HEK293 (cell line): Measurements from ENCODE around the gene SUGP1.

Source experiments
- YY2 ChIP-seq: fragments of 450-650 bp; formaldehyde crosslinking; IDR thresholded peaks from 2 replicates; pipeline ENCODE4 v1.5.1; 2016; ENCODE audit warnings: missing biosample characterization, missing genetic modification characterization
- ZBTB8A ChIP-seq: fragments of 450-650 bp; formaldehyde crosslinking; IDR thresholded peaks from 2 replicates; pipeline ENCODE4 v1.5.1; 2016; ENCODE audit warnings: missing biosample characterization, missing genetic modification characterization
- ZEB2 ChIP-seq: fragments of 450-650 bp; formaldehyde crosslinking; IDR thresholded peaks from 2 replicates; pipeline ENCODE4 v1.5.1; 2016; ENCODE audit warnings: missing biosample characterization, missing genetic modification characterization
- ZNF23 ChIP-seq: fragments of 450-650 bp; formaldehyde crosslinking; IDR thresholded peaks from 2 replicates; pipeline ENCODE4 v1.5.1; 2016; ENCODE audit warnings: missing biosample characterization, missing genetic modification characterization, borderline replicate concordance
- ZNF274 ChIP-seq, 2 experiments: fragments of 200-500 bp in 1 of 2; fragments of 450-650 bp in 1 of 2; sonication (Bioruptor generic) in 1 of 2; formaldehyde crosslinking in 1 of 2; IDR thresholded peaks; 2 replicates each; pipeline versions ENCODE4 v1.5.1 to v1.6.1; 2014 to 2016; ENCODE audit warnings: borderline replicate concordance in 1 of 2, inconsistent platforms in 1 of 2, low read length in 1 of 2, missing biosample characterization in 1 of 2, missing genetic modification characterization in 1 of 2
- ZNF350 ChIP-seq: fragments of 450-650 bp; formaldehyde crosslinking; IDR thresholded peaks from 2 replicates; pipeline ENCODE4 v1.5.0; 2017; ENCODE audit warnings: missing biosample characterization, mild to moderate bottlenecking, missing genetic modification characterization
- ZNF416 ChIP-seq: fragments of 450-650 bp; formaldehyde crosslinking; IDR thresholded peaks from 2 replicates; pipeline ENCODE4 v1.5.1; 2016; ENCODE audit warnings: missing biosample characterization, missing genetic modification characterization
- ZNF747 ChIP-seq: fragments of 450-650 bp; formaldehyde crosslinking; IDR thresholded peaks from 2 replicates; pipeline ENCODE4 v1.5.1; 2016; ENCODE audit warnings: missing biosample characterization, missing genetic modification characterization
- TF ChIP-seq, protein P1 (sequence below): fragments of 450-650 bp; formaldehyde crosslinking; IDR thresholded peaks from 2 replicates; pipeline ENCODE4 v1.5.1; 2017; ENCODE audit warnings: missing biosample characterization, missing genetic modification characterization
- TF ChIP-seq, protein P2 (sequence below): fragments of 450-650 bp; formaldehyde crosslinking; optimal IDR thresholded peaks from 2 replicates; pipeline ENCODE3; 2016; ENCODE audit warnings: missing biosample characterization, mild to moderate bottlenecking, missing genetic modification characterization

DNA sequence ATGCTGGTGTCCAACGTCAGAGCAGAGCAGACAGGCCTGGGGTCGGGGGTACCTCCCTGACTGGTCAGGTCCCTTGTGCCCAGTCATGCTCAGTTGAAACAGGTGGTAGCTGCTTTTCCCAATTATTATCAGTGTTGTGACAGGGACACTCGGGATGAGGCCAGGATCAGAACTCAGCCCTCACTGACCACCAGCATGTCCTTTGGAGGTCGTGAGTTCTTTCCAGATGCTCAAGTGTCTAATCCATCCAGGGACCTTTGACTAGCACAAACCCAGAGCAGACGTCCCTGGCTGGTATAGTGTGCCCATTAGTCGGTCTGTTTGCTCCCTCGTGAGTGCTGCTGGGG is 22.7 kb upstream of the SUGP1 start:
- TF ChIP-seq, protein P1, sequence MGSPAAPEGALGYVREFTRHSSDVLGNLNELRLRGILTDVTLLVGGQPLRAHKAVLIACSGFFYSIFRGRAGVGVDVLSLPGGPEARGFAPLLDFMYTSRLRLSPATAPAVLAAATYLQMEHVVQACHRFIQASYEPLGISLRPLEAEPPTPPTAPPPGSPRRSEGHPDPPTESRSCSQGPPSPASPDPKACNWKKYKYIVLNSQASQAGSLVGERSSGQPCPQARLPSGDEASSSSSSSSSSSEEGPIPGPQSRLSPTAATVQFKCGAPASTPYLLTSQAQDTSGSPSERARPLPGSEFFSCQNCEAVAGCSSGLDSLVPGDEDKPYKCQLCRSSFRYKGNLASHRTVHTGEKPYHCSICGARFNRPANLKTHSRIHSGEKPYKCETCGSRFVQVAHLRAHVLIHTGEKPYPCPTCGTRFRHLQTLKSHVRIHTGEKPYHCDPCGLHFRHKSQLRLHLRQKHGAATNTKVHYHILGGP (tag by site-specific recombination) = no peak
- TF ChIP-seq, protein P2, sequence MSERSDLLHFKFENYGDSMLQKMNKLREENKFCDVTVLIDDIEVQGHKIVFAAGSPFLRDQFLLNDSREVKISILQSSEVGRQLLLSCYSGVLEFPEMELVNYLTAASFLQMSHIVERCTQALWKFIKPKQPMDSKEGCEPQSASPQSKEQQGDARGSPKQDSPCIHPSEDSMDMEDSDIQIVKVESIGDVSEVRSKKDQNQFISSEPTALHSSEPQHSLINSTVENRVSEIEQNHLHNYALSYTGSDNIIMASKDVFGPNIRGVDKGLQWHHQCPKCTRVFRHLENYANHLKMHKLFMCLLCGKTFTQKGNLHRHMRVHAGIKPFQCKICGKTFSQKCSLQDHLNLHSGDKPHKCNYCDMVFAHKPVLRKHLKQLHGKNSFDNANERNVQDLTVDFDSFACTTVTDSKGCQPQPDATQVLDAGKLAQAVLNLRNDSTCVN = no peak
- no peak for TF ChIP-seq ZBTB8A (tag by site-specific recombination)
- TF ChIP-seq ZEB2 (tag by site-specific recombination) = no peak
- no peak for TF ChIP-seq ZNF747 (tag by site-specific recombination)
- no peak for TF ChIP-seq ZNF23
- TF ChIP-seq ZNF416 (tag by site-specific recombination) = no peak
- TF ChIP-seq ZNF350 (tag by site-specific recombination) = no peak
- no peak for TF ChIP-seq ZNF274 (IDR thresholded peaks at IDR 0.05; ENCODE audit: low read length)
- TF ChIP-seq ZNF274 (tag by site-specific recombination; IDR thresholded peaks at IDR 0.05; ENCODE audit: borderline replicate concordance) = no peak
- no peak for TF ChIP-seq YY2 (tag by site-specific recombination)
